ENCODE measurements around the gene CALN1.

CALN1 gene

DNA sequence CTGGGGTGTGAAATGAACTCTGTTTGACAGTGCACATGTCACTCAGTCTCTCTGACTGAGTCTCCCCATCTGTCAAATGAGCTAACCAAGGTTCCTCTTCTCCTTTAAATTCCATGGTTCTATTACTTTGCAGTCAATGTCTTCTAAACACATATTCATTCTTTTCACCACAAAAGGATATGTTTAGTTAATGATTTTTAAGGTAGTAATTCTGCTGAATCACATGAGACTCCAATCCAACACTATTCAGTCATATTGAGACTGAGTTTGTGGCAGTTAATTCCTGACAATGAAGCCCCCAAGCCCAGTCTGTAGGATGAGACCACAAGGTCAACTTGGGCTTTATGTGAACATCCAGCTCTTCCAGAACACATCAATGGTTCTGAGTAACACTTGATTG lies 85.3 kb downstream of the CALN1 start:
- TF ChIP-seq, protein P1, sequence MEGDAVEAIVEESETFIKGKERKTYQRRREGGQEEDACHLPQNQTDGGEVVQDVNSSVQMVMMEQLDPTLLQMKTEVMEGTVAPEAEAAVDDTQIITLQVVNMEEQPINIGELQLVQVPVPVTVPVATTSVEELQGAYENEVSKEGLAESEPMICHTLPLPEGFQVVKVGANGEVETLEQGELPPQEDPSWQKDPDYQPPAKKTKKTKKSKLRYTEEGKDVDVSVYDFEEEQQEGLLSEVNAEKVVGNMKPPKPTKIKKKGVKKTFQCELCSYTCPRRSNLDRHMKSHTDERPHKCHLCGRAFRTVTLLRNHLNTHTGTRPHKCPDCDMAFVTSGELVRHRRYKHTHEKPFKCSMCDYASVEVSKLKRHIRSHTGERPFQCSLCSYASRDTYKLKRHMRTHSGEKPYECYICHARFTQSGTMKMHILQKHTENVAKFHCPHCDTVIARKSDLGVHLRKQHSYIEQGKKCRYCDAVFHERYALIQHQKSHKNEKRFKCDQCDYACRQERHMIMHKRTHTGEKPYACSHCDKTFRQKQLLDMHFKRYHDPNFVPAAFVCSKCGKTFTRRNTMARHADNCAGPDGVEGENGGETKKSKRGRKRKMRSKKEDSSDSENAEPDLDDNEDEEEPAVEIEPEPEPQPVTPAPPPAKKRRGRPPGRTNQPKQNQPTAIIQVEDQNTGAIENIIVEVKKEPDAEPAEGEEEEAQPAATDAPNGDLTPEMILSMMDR (IDR thresholded peaks at IDR 0.05) = no peak
- H3K27ac ChIP-seq = no peak overlapping the region

DNA sequence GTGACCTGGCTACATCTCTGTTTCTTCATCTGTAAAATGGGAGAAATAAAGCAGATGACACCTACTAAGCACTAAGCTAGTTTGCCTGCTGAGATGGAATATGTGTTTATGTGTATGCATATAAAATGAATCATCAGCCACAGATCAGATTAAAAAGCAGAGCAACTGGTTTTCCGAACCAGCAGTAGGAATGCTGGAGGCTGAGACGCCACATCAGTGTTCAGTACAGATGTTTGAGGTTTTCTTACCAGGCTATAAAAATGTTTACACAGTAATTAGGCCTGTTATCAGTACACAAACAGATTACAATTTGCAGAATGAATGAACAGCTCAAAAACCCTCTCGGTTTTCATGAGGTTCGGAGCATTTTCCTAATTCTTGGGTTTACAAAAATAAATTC lies 85.8 kb downstream of the CALN1 start:
- no peak for TF ChIP-seq ZFX (IDR thresholded peaks at IDR 0.05; ENCODE audit: borderline replicate concordance)
- TF ChIP-seq, protein P1 (IDR thresholded peaks at IDR 0.05) = no peak
- no peak overlapping the region for H3K27ac ChIP-seq

DNA sequence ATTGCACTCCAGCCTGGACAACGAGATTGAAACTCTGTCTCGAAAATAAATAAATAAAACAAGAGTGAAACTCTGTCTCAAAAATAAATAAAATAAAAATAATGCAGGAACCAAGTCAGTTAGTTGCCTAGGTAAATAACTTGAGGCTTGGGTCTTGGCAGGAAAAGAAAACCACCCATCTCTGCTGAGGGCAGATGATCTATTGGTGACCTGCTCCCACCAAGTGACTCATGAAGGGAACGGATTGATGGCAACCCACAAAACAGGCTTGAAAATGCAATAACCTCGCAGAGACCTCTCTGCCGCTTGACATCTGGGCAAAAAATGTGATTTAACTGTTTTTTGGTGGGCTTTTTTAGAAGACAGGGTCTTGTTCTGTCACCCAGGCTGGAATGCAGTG lies 86.6 kb downstream of the CALN1 start:
- no peak overlapping the region for H3K27ac ChIP-seq
- TF ChIP-seq ZFX (IDR thresholded peaks at IDR 0.05; ENCODE audit: borderline replicate concordance) = no peak
- TF ChIP-seq, protein P1 (IDR thresholded peaks at IDR 0.05) = no peak

DNA sequence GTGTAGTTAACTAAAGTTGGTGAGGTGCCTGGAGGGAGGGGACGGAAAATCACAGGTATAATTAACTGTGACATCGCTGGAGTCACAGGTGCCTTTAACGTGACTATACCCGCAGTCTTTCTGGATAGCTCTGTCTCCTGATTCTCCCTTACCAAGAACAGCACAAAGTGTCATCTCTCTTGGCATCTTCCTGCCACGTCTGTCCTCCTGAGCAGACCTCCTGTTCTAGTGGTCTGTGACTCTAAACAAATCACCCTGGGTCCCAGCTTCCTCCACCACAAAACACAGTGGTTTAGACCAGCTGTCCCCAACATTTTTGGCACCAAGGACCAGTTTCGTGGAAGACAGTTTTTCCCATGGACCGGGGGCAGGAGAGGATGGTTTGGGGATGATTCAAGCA lies 90.5 kb downstream of the CALN1 start:
- TF ChIP-seq ZFX (IDR thresholded peaks at IDR 0.05; ENCODE audit: borderline replicate concordance) = no peak
- TF ChIP-seq, protein P1 (IDR thresholded peaks at IDR 0.05) = no peak
- no peak overlapping the region for H3K27ac ChIP-seq

DNA sequence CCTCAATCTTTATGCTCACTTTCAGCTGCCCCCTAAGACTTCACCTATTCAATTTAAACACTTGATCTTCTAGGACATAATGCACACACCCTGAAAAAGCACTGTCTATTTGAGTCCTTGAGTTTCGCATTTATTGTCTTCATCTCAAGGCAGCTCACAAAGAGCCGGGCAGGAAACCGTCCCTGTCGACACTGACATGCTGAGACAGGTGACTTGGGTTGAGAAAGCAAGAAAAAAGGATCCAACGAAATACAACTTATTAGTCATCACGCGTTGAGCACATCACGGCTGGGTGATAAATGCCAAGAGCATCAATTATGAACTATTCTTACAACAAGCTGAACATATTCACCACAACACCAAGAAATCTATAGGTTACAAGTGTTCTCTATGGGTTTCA lies 91.1 kb downstream of the CALN1 start:
- no peak overlapping the region for H3K27ac ChIP-seq
- no peak for TF ChIP-seq ZFX (IDR thresholded peaks at IDR 0.05; ENCODE audit: borderline replicate concordance)
- TF ChIP-seq, protein P1 (IDR thresholded peaks at IDR 0.05) = no peak

- no peak overlapping the region for H3K27ac ChIP-seq
- TF ChIP-seq, protein P1 (IDR thresholded peaks at IDR 0.05) = no peak
- no peak for TF ChIP-seq ZFX (IDR thresholded peaks at IDR 0.05; ENCODE audit: borderline replicate concordance)
Observed at GRCh38 chr7:72317341-72317740, 94.8 kb downstream of the CALN1 start.

DNA sequence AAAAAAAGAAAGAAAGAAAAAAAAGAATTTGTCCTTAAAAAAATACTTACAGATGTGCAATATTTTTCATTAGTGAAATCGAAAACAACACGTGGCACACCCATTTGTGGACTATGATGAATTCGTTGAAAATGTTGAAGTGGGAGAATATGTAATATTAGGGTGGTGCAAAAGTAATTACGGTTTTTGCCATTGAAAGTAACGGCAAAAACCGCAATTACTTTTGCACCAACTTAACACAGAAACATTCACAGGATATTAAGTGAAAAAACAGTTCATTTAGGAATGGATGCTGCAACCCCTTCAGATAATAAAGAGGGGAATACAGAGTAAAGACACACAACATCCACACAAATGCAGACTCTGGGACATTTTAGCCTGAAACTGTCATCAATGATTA lies 96.0 kb downstream of the CALN1 start:
- TF ChIP-seq ZFX (IDR thresholded peaks at IDR 0.05; ENCODE audit: borderline replicate concordance) = no peak
- H3K27ac ChIP-seq = no peak overlapping the region

GRCh38 chr7:72313906-72314305 lies 98.2 kb downstream of the CALN1 start:
- no peak overlapping the region for H3K27ac ChIP-seq
- no peak for TF ChIP-seq ZFX (IDR thresholded peaks at IDR 0.05; ENCODE audit: borderline replicate concordance)
- TF ChIP-seq, protein P1 (IDR thresholded peaks at IDR 0.05) = no peak

All from 22Rv1 (cell line).